GM23338 (cell line): ENCODE data around the gene NLRC3. TPM values are rescaled to one million over a fixed set of nuclear protein-coding genes. Genes with fewer than 3 reads are reported as not detected.

Experiments
- ATAC-seq: fragments of 200-7000 bp; cut with Tn5 transposase; 3 replicates; pipeline ENCODE4 v1.9.1; 2020
- DNase-seq: peaks from one replicate; pipeline ENCODE4 v3.0.0-alpha.2; 2015; ENCODE audit warnings: low spot score
- H2AFZ ChIP-seq: fragments of 200-600 bp; sonication (generic); 2 replicates; pipeline ENCODE4 v1.8.0; 2016; ENCODE audit warnings: antibody characterized with exemption, mild to moderate bottlenecking, moderate library complexity
- H3F3A ChIP-seq: fragments of 200-600 bp; sonication (generic); replicated peaks from 2 replicates; pipeline ENCODE4 v1.8.0; 2017; ENCODE audit warnings: antibody characterized with exemption, mixed run types, low read depth
- H3K27ac ChIP-seq: fragments of 200-600 bp; sonication (generic); 2 replicates; pipeline ENCODE4 v1.6.1; 2016; ENCODE audit warnings: low read depth
- H3K27me3 ChIP-seq: fragments of 200-600 bp; sonication (generic); 2 replicates; pipeline ENCODE4 v1.8.0; 2016; ENCODE audit warnings: mild to moderate bottlenecking, mixed run types, moderate library complexity; ENCODE audit not compliant: insufficient read depth
- H3K36me3 ChIP-seq: fragments of 200-600 bp; sonication (generic); 2 replicates; pipeline ENCODE4 v1.8.0; 2016; ENCODE audit warnings: mild to moderate bottlenecking; ENCODE audit not compliant: insufficient read depth
- H3K4me1 ChIP-seq: fragments of 200-600 bp; sonication (generic); 2 replicates; pipeline ENCODE4 v1.8.0; 2016; ENCODE audit warnings: mild to moderate bottlenecking, moderate library complexity; ENCODE audit not compliant: insufficient read depth
- H3K4me2 ChIP-seq: fragments of 200-600 bp; sonication (generic); 2 replicates; pipeline ENCODE4 v1.7.1; 2017; ENCODE audit warnings: mixed run types
- H3K4me3 ChIP-seq: fragments of 200-600 bp; sonication (generic); 2 replicates; pipeline ENCODE4 v1.6.1; 2016; ENCODE audit warnings: mixed run types
- H3K79me2 ChIP-seq: fragments of 200-600 bp; sonication (generic); replicated peaks from 2 replicates; pipeline ENCODE4 v1.8.0; 2017; ENCODE audit warnings: mild to moderate bottlenecking; ENCODE audit not compliant: insufficient read depth
- H3K9me2 ChIP-seq: fragments of 200-600 bp; sonication (generic); 2 replicates; pipeline ENCODE4 v1.8.0; 2017; ENCODE audit not compliant: insufficient read depth
- H4K20me1 ChIP-seq: fragments of 200-600 bp; sonication (generic); replicated peaks from 2 replicates; pipeline ENCODE4 v1.8.0; 2017; ENCODE audit warnings: mild to moderate bottlenecking; ENCODE audit not compliant: insufficient read depth
- H3K27ac Mint-ChIP-seq: 2 replicates; pipeline ENCODE4 v1.8.0; 2020; ENCODE audit warnings: inconsistent platforms, mild to moderate bottlenecking, moderate library complexity, mixed read lengths
- H3K27me3 Mint-ChIP-seq: 3 replicates; pipeline ENCODE4 v1.8.0; 2022; ENCODE audit warnings: low read depth, mild to moderate bottlenecking, moderate library complexity, mixed read lengths, inconsistent platforms; ENCODE audit not compliant: insufficient read depth, poor library complexity
- H3K36me3 Mint-ChIP-seq: 3 replicates; pipeline ENCODE4 v1.8.0; 2021; ENCODE audit warnings: low read depth, mild to moderate bottlenecking, inconsistent platforms, moderate library complexity, mixed read lengths
- H3K4me1 Mint-ChIP-seq: 3 replicates; pipeline ENCODE4 v1.8.0; 2020; ENCODE audit warnings: mild to moderate bottlenecking, inconsistent platforms, mixed read lengths
- H3K4me3 Mint-ChIP-seq: 3 replicates; pipeline ENCODE4 v1.8.0; 2021; ENCODE audit warnings: moderate library complexity, mild to moderate bottlenecking, inconsistent platforms, mixed read lengths
- H3K9me3 Mint-ChIP-seq: 3 replicates; pipeline ENCODE4 v1.8.0; 2020; ENCODE audit warnings: moderate library complexity, mild to moderate bottlenecking, inconsistent platforms, mixed read lengths
- CREB1 ChIP-seq: fragments of 250-450 bp; sonication (Bioruptor Pico); IDR thresholded peaks from 2 replicates; pipeline ENCODE4 v1.5.0; 2020; ENCODE audit warnings: low read depth, mild to moderate bottlenecking, moderate library complexity
- CTCF ChIP-seq, 2 experiments: fragments of 200-600 bp in 1 of 2; sonication (generic) in 1 of 2; conservative IDR thresholded peaks; 2 replicates each; pipeline versions ENCODE4 v1.5.1 to v1.6.1; 2016 to 2017; ENCODE audit warnings: antibody characterized with exemption in 2 of 2, low read depth in 2 of 2, mild to moderate bottlenecking in 2 of 2, moderate library complexity in 1 of 2
- ETS1 ChIP-seq: IDR thresholded peaks from 2 replicates; pipeline ENCODE4 v1.6.1; 2016; ENCODE audit warnings: antibody characterized with exemption
- EZH2 ChIP-seq: fragments of 200-600 bp; sonication (generic); IDR thresholded peaks from one replicate; pipeline ENCODE4 v1.8.0; 2017; ENCODE audit warnings: antibody characterized with exemption, mild to moderate bottlenecking, low read depth; ENCODE audit not compliant: unreplicated experiment
- EZH2phosphoT487 ChIP-seq: fragments of 200-600 bp; sonication (generic); IDR thresholded peaks from one replicate; pipeline ENCODE4 v1.8.1; 2018; ENCODE audit warnings: antibody characterized with exemption; ENCODE audit not compliant: unreplicated experiment
- JUNB ChIP-seq: IDR thresholded peaks from one replicate; pipeline ENCODE4 v1.6.1; 2016; ENCODE audit warnings: antibody characterized with exemption; ENCODE audit not compliant: unreplicated experiment
- NANOG ChIP-seq: IDR thresholded peaks from 2 replicates; pipeline ENCODE4 v1.6.1; 2016; ENCODE audit warnings: antibody characterized with exemption, borderline replicate concordance
- POLR2AphosphoS5 ChIP-seq: IDR thresholded peaks from 2 replicates; pipeline ENCODE4 v1.6.1; 2016; ENCODE audit warnings: antibody characterized with exemption, low read depth
- STAT1 ChIP-seq: IDR thresholded peaks from one replicate; pipeline ENCODE4 v1.6.1; 2016; ENCODE audit warnings: antibody characterized with exemption; ENCODE audit not compliant: unreplicated experiment
- ZNF114 ChIP-seq: fragments of 250-450 bp; sonication (Bioruptor Pico); IDR thresholded peaks from 2 replicates; pipeline ENCODE4 v1.5.0; 2020; ENCODE audit warnings: mild to moderate bottlenecking, moderate library complexity
- ZNF331 ChIP-seq: fragments of 250-450 bp; sonication (Bioruptor Pico); IDR thresholded peaks from 2 replicates; pipeline ENCODE4 v1.5.0; 2020; ENCODE audit warnings: low read depth, mild to moderate bottlenecking, moderate library complexity
- ZNF462 ChIP-seq: fragments of 250-450 bp; sonication (Bioruptor Pico); IDR thresholded peaks from 2 replicates; pipeline ENCODE4 v1.5.0; 2020; ENCODE audit warnings: mild to moderate bottlenecking, moderate library complexity
- polyA plus RNA-seq: library from polyadenylated mRNA; unstranded; fragments of >200 nt; fragmentation: Nextera tagmentation; extraction: Ambion mirVana; gene quantifications from 2 replicates; pipeline ENCODE4 v1.2.1, GENCODE V29; 2016
- total RNA-seq: library from RNA; depleted of rRNA; stranded (reverse); fragments of >200 nt; shearing (Covaris generic); gene quantifications from 2 replicates; pipeline ENCODE4 v1.2.3, GENCODE V29; 2014
- TF ChIP-seq, protein P1 (sequence below): IDR thresholded peaks from one replicate; pipeline ENCODE4 v1.6.1; 2018; ENCODE audit warnings: antibody characterized with exemption; ENCODE audit not compliant: unreplicated experiment

NLRC3 gene
- total and polyA plus RNA-seq, 2 experiments from 2014 or later = 0.11 to 0.49 TPM

GRCh38 chr16:3523281-3523680 lies 53.9 kb downstream of the NLRC3 start:
- DNase-seq (no peak), ATAC-seq (no peak)
- Histone ChIP-seq H3K4me3 (no peak overlapping the region), H3K79me2 (no peaks in the 10 kb centered on the region), H4K20me1 (no peaks in the 10 kb centered on the region; the same call in 1 of the 2 replicates), H3K4me2 (no peak overlapping the region), H2AFZ (no peak overlapping the region), H3K27me3 (no peaks in the 10 kb centered on the region), H3K36me3 (peaks cover 12% of the 10 kb centered on the region; the same call in 1 of the 2 replicates), H3K9me2 (no peaks in the 10 kb centered on the region), H3F3A (no peaks in the 10 kb centered on the region), H3K27ac (no peak overlapping the region), H3K4me1 (no peaks in the 10 kb centered on the region)
- no peaks in the 10 kb centered on the region for H3K4me1 Mint-ChIP-seq
- H3K9me3 Mint-ChIP-seq = peaks cover 11% of the 10 kb centered on the region
- H3K27me3 Mint-ChIP-seq = peaks cover 6% of the 10 kb centered on the region
- no peak overlapping the region for H3K4me3 Mint-ChIP-seq
- H3K27ac Mint-ChIP-seq = no peak overlapping the region
- TF ChIP-seq EZH2 = no peak
- no peak for TF ChIP-seq POLR2AphosphoS5
- TF ChIP-seq CREB1 (CRISPR knock-in tag) = no peak
- no peak for TF ChIP-seq ZNF114 (CRISPR knock-in tag)
- TF ChIP-seq EZH2phosphoT487 = no peak
- no peak for TF ChIP-seq ZNF331 (CRISPR knock-in tag)
- no peak for TF ChIP-seq JUNB
- TF ChIP-seq, protein P1, sequence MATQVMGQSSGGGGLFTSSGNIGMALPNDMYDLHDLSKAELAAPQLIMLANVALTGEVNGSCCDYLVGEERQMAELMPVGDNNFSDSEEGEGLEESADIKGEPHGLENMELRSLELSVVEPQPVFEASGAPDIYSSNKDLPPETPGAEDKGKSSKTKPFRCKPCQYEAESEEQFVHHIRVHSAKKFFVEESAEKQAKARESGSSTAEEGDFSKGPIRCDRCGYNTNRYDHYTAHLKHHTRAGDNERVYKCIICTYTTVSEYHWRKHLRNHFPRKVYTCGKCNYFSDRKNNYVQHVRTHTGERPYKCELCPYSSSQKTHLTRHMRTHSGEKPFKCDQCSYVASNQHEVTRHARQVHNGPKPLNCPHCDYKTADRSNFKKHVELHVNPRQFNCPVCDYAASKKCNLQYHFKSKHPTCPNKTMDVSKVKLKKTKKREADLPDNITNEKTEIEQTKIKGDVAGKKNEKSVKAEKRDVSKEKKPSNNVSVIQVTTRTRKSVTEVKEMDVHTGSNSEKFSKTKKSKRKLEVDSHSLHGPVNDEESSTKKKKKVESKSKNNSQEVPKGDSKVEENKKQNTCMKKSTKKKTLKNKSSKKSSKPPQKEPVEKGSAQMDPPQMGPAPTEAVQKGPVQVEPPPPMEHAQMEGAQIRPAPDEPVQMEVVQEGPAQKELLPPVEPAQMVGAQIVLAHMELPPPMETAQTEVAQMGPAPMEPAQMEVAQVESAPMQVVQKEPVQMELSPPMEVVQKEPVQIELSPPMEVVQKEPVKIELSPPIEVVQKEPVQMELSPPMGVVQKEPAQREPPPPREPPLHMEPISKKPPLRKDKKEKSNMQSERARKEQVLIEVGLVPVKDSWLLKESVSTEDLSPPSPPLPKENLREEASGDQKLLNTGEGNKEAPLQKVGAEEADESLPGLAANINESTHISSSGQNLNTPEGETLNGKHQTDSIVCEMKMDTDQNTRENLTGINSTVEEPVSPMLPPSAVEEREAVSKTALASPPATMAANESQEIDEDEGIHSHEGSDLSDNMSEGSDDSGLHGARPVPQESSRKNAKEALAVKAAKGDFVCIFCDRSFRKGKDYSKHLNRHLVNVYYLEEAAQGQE = no peak
- no peak for TF ChIP-seq ZNF462 (CRISPR knock-in tag)
- TF ChIP-seq STAT1 = no peak
- TF ChIP-seq CTCF (conservative IDR thresholded peaks at IDR 0.05; ENCODE audit: low read depth in 2 of 2) = no peak
- TF ChIP-seq NANOG = no peak
- TF ChIP-seq ETS1 = no peak
- H3K36me3 Mint-ChIP-seq = peaks cover 33% of the 10 kb centered on the region
